ENCODE data around the gene HSF2BP. TPM values are rescaled to one million over a fixed set of nuclear protein-coding genes. Genes with fewer than 3 reads are reported as not detected.
"Not testable (repeated sequence)": the region's sequence is repeated elsewhere in the genome, so short reads cannot be mapped to it uniquely, and the experiment has no call there.

Gene HSF2BP
- total RNA-seq, 2 experiments from 2014 or later, result 1.5 TPM

DNA sequence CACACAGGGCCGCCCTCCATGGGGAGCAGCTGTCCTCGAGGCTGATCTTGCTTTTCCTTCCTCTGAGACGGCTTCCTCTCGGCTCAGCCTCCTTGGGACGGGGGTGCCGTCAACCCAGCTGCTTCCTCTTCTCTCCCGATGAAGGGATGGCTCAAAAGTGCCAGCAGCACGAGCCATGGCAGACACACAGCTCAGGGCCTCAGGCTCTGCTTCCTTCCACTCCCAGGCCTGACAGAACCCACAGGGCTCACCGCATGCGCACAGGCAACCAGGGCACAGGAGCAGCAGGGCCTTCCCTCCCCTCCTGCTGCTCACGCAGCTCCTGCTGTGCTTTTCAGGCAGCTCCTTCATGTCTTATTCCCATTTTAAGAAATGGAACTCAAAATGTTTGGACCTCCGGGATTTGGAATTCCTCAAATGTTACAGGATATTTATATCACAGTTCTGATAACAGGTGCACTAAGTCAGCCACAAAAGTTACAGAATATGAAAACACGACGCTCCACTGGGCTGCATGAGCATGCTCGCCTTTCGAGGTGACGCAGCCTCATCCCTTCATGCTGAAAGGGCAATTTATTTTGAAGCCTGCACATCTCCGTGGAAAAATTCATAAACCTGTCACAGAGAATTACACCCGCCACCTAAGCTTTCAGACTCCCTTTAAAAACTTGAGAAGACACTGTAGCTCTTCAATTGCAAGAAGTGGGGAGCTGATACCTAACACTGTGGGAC is 84.4 kb downstream of the HSF2BP start:
- intact Hi-C loops (cut with micrococcal nuclease), result no loop called here
- ChIA-PET POLR2A (interaction anchor here (0.6 kb wide), 1 partner anchor 11 kb away, joined by 3 read pairs; no protein-coding TSS in a partner anchor), CTCF (no interaction called here)
- ATAC-seq (no peak), DNase-seq (no peak)
- Mint-ChIP-seq H3K27me3 (no peaks in the 10 kb centered on the region), H3K9me3 (no peaks in the 10 kb centered on the region), H3K4me3 (no peak overlapping the region), H3K36me3 (ENCODE audit: low read depth) (no peaks in the 10 kb centered on the region), H3K27ac (no peak overlapping the region), H3K4me1 (ENCODE audit: low read depth) (no peaks in the 10 kb centered on the region)
- TF ChIP-seq, protein P1, sequence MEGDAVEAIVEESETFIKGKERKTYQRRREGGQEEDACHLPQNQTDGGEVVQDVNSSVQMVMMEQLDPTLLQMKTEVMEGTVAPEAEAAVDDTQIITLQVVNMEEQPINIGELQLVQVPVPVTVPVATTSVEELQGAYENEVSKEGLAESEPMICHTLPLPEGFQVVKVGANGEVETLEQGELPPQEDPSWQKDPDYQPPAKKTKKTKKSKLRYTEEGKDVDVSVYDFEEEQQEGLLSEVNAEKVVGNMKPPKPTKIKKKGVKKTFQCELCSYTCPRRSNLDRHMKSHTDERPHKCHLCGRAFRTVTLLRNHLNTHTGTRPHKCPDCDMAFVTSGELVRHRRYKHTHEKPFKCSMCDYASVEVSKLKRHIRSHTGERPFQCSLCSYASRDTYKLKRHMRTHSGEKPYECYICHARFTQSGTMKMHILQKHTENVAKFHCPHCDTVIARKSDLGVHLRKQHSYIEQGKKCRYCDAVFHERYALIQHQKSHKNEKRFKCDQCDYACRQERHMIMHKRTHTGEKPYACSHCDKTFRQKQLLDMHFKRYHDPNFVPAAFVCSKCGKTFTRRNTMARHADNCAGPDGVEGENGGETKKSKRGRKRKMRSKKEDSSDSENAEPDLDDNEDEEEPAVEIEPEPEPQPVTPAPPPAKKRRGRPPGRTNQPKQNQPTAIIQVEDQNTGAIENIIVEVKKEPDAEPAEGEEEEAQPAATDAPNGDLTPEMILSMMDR (IDR thresholded peaks at IDR 0.05), result no peak

DNA sequence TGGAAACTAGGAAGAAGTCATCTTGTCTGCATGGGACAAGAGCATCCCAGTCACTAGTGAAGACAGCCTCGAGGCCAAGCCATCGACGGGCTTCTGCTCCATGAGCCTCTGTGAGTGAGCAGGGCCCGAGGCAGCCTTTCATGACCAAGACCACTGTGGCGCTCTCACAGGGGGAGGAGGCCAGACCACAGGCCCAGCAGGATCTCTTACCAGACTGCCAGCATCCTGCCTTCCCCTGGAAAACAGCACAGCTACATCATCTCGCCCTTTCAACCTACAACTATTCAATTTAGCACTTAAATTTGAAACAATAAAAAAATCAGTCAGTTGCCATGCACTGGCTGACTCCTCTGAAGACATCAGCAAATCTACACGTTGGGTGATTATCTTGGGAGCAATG is 85.4 kb downstream of the HSF2BP start:
- POLR2A ChIA-PET, result no interaction called here
- no peak overlapping the region for H3K27ac Mint-ChIP-seq
- no peaks in the 10 kb centered on the region for H3K4me1 Mint-ChIP-seq (ENCODE audit: low read depth)
- DNase-seq, result no peak
- H3K36me3 Mint-ChIP-seq (ENCODE audit: low read depth), result no peaks in the 10 kb centered on the region
- H3K4me3 Mint-ChIP-seq, result no peak overlapping the region
- no peaks in the 10 kb centered on the region for H3K9me3 Mint-ChIP-seq
- intact Hi-C loops (cut with micrococcal nuclease), result no loop called here
- CTCF ChIA-PET, result no interaction called here
- TF ChIP-seq, protein P1 (IDR thresholded peaks at IDR 0.05), result no peak
- no peaks in the 10 kb centered on the region for H3K27me3 Mint-ChIP-seq
- ATAC-seq, result no peak

DNA sequence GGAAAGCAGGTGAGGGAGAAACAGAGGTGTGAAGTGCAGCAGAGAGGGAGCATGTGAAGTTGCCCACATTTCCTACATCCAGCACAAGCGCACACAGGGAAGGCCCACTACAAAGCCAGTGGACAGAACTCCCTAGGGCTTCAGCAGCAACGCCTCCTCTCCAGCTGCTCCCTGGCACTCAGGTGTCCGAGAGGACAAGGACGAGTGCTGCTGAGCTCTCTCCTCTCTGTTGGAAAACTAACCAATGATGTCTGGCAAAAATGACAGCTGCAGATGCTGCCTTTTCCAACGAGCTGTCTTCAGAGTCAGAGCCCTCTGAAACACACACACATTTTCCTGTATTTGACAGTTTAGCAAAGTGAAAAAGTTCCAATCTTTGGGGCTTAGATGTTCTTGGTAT is 86.8 kb downstream of the HSF2BP start:
- H3K36me3 Mint-ChIP-seq (ENCODE audit: low read depth), result no peaks in the 10 kb centered on the region
- ChIA-PET CTCF (interaction anchor here (1.6 kb wide), 1 partner anchor 74 kb away, joined by 3 read pairs; no protein-coding TSS in a partner anchor), POLR2A (no interaction called here)
- no peak overlapping the region for H3K4me3 Mint-ChIP-seq
- TF ChIP-seq, protein P1 (IDR thresholded peaks at IDR 0.05), result no peak
- H3K9me3 Mint-ChIP-seq, result no peaks in the 10 kb centered on the region
- intact Hi-C loops (cut with micrococcal nuclease), result no loop called here
- no peaks in the 10 kb centered on the region for H3K4me1 Mint-ChIP-seq (ENCODE audit: low read depth)
- H3K27me3 Mint-ChIP-seq, result no peaks in the 10 kb centered on the region
- no peak overlapping the region for H3K27ac Mint-ChIP-seq
- DNase-seq (no peak), ATAC-seq (no peak)

DNA sequence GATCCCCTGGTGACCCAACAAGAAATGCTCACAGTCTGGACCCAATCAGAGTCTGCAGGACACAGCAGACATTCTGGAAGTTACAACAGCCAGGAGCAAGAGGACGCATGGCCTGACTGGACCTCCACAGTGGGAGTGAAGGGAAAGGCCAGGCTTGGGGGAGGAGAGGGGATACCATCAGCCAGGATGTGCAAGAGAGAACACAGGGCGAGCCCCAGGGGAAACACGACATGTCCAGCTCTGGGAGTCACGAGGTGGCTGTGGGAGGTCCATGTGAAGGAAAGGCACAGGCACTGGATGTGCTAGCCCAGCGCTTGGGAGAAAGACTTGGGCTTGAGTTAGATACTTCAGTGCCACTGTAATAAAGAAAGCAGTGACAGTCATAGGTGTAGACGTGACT is 87.3 kb downstream of the HSF2BP start:
- CTCF ChIA-PET, result interaction anchor here (1.6 kb wide), 1 partner anchor 74 kb away, joined by 3 read pairs; no protein-coding TSS in a partner anchor
- H3K27ac Mint-ChIP-seq, result no peak overlapping the region
- ATAC-seq, result no peak
- TF ChIP-seq, protein P1 (IDR thresholded peaks at IDR 0.05), result no peak
- H3K27me3 Mint-ChIP-seq, result no peaks in the 10 kb centered on the region
- H3K36me3 Mint-ChIP-seq (ENCODE audit: low read depth), result no peaks in the 10 kb centered on the region
- intact Hi-C loops (cut with micrococcal nuclease), result no loop called here
- H3K4me1 Mint-ChIP-seq (ENCODE audit: low read depth), result no peaks in the 10 kb centered on the region
- POLR2A ChIA-PET, result no interaction called here
- DNase-seq, result no peak
- H3K4me3 Mint-ChIP-seq, result no peak overlapping the region
- H3K9me3 Mint-ChIP-seq, result no peaks in the 10 kb centered on the region

DNA sequence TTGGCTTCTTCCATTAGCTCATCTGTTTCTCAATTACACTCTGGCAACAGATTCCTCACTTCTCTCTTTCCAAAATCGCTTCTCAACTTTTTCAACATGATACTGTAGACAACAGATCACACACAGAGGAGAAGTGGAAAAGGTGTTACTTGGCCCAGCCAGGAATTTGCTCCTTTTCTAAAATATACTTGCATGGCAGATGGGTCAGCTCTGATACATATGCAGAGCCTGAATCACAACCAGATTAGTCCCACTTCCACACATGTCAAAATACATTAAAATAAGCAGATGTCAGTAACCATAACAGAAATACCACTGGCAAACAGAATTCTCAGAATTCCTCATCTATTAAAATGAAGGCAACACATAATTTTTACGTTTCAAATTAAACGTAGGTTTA is 89.1 kb downstream of the HSF2BP start:
- intact Hi-C loops (cut with micrococcal nuclease); DNase-seq; POLR2A ChIA-PET; H3K27me3 Mint-ChIP-seq; CTCF ChIA-PET; H3K4me1 Mint-ChIP-seq (ENCODE audit: low read depth); H3K4me3 Mint-ChIP-seq; H3K27ac Mint-ChIP-seq; H3K9me3 Mint-ChIP-seq; H3K36me3 Mint-ChIP-seq (ENCODE audit: low read depth); ATAC-seq: not testable (repeated sequence)

DNA sequence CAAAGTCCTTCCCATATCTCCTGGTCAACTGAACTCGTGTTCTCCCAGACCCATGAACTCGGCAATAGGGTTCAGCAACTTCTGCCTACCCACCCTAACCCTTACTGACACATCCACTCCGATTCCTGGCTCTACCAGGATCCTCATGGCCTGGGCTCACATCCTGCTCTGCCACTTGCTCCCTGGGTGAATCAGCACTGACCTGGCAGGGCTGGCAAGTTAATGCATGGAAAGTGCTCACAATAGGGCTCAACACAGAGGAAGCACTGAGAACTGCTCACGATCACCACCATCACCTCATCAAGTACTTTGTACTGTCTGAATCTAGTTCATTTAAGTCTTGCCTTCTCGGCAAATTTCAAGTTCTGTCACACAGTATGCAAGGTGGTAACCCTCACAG is 96.8 kb downstream of the HSF2BP start:
- H3K36me3 Mint-ChIP-seq (ENCODE audit: low read depth); H3K9me3 Mint-ChIP-seq; ATAC-seq; CTCF ChIA-PET; POLR2A ChIA-PET; H3K4me1 Mint-ChIP-seq (ENCODE audit: low read depth); DNase-seq; H3K4me3 Mint-ChIP-seq; H3K27me3 Mint-ChIP-seq; H3K27ac Mint-ChIP-seq; intact Hi-C loops (cut with micrococcal nuclease): not testable (repeated sequence)

DNA sequence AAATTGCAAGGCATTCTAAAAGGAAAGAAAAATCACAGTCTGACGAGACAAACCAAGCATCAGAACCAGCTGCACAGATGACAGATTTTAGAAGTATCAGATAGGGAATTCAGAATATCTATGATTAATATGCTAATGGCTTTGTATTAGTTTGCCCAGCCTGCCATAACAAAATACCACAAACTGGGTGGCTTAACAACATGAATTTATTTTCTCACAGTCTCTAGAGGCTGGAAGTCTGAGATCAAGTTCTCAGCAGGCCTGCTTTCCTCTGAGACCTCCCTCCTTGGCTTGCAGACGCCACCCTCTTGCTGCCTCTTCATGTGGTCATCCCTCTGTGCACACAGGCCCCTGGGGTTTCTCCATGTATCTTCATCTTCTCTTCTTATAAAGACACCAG is 118.7 kb downstream of the HSF2BP start:
- H3K4me3 Mint-ChIP-seq; intact Hi-C loops (cut with micrococcal nuclease); CTCF ChIA-PET; H3K36me3 Mint-ChIP-seq (ENCODE audit: low read depth); POLR2A ChIA-PET; H3K27ac Mint-ChIP-seq; H3K4me1 Mint-ChIP-seq (ENCODE audit: low read depth); DNase-seq; ATAC-seq; H3K9me3 Mint-ChIP-seq; H3K27me3 Mint-ChIP-seq: not testable (repeated sequence)

DNA sequence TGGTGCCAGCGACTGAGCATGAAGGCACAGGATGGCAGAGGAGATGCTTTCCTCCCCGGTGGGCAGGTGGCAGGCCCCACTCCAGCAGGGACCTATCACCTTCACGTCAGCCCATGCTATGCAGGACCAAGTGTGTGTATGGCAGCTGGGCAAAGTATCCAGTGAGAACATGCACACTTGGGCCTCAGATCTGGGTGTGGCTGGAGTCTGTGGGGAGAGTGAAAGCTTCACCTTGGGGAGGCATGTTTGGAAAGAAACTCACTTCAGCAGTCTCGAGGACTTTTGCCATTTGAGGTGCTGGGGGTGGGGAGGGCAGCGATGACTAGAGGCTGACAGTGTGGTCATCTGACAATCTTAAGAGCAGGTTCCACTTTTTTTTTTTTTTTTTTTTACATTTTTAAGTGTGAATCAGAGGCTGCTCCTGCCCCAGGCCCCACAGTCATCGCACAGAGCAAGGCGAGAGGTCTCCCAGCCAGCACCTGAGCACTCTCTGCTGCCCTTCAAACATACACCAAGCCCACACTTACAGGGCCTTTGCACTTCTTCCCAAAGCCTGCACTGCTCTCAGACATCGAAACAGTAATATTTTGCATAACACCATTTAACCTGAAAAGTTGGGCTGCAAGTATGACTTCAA is 136.7 kb downstream of the HSF2BP start:
- H3K27ac Mint-ChIP-seq; H3K36me3 Mint-ChIP-seq (ENCODE audit: low read depth); H3K4me1 Mint-ChIP-seq (ENCODE audit: low read depth); H3K4me3 Mint-ChIP-seq; intact Hi-C loops (cut with micrococcal nuclease); H3K9me3 Mint-ChIP-seq; CTCF ChIA-PET; H3K27me3 Mint-ChIP-seq; ATAC-seq; POLR2A ChIA-PET; DNase-seq: not testable (repeated sequence)

Data from activated CD8-positive, alpha-beta T cell treated with anti-CD3 and anti-CD28 coated beads for 36 hours (primary cell).